SK-N-MC (cell line): ENCODE measurements around the gene POM121.
A peak's percentile ranks its signal among the peaks of the same experiment; 100 is the strongest.

Source experiments
- EZH2 ChIP-seq: fragments of 200-600 bp; sonication (generic); IDR thresholded peaks from one replicate; pipeline ENCODE4 v1.6.1; 2017; ENCODE audit warnings: antibody characterized with exemption
- FOXP2 ChIP-seq: optimal IDR thresholded peaks from 2 replicates; pipeline ENCODE3; 2011; ENCODE audit warnings: mild to moderate bottlenecking, moderate library complexity; ENCODE audit not compliant: insufficient read depth; ENCODE audit errors: extremely low read length, control extremely low read depth
- POLR2AphosphoS5 ChIP-seq: IDR thresholded peaks from 2 replicates; pipeline ENCODE4 v1.6.1; 2012; ENCODE audit warnings: mild to moderate bottlenecking, low read depth, low read length, borderline replicate concordance

- TF ChIP-seq EZH2: no peak
- TF ChIP-seq POLR2AphosphoS5: peak; percentile 84
- no peak for TF ChIP-seq FOXP2
Observed at GRCh38 chr7:72924733-72925545, at the start of gene POM121.
